Activated CD8-positive, alpha-beta T cell treated with anti-CD3 and anti-CD28 coated beads for 36 hours (primary cell): ENCODE results near the gene KRT35. TPM values are rescaled to one million over a fixed set of nuclear protein-coding genes. Genes with fewer than 3 reads are reported as not detected.

Source experiments
- ATAC-seq: fragments of 200-7000 bp; cut with Tn5 transposase; one replicate; pipeline ENCODE4 v1.10.0; 2021; ENCODE audit warnings: mild to moderate bottlenecking, moderate library complexity
- CTCF ChIA-PET: fragments of 350-600 bp; sonication (Branson Sonifier 250); formaldehyde crosslinking; loops from one replicate; lab custom pipeline; 2021; ENCODE audit warnings: antibody characterized with exemption; lab: Charles Lee
- POLR2A ChIA-PET: fragments of 350-600 bp; sonication (Branson Sonifier 250); formaldehyde crosslinking; loops from one replicate; lab custom pipeline; 2021; ENCODE audit warnings: antibody characterized with exemption; lab: Charles Lee
- DNase-seq: peaks from one replicate; pipeline ENCODE4 v3.0.0-alpha.2; 2020
- H3K27ac Mint-ChIP-seq: one replicate; pipeline ENCODE4 v1.8.0; 2021; ENCODE audit warnings: mild to moderate bottlenecking, mixed read lengths
- H3K27me3 Mint-ChIP-seq: one replicate; pipeline ENCODE4 v1.8.0; 2021; ENCODE audit warnings: mixed read lengths
- H3K36me3 Mint-ChIP-seq: one replicate; pipeline ENCODE4 v1.8.0; 2021; ENCODE audit warnings: low read depth, mixed read lengths
- H3K4me1 Mint-ChIP-seq: one replicate; pipeline ENCODE4 v1.8.0; 2021; ENCODE audit warnings: low read depth, mixed read lengths
- H3K4me3 Mint-ChIP-seq: one replicate; pipeline ENCODE4 v1.8.0; 2021; ENCODE audit warnings: mild to moderate bottlenecking, moderate library complexity, mixed read lengths
- H3K9me3 Mint-ChIP-seq: one replicate; pipeline ENCODE4 v1.8.0; 2021; ENCODE audit warnings: mixed read lengths
- CTCF ChIP-seq: fragments of 200-600 bp; IDR thresholded peaks from one replicate; pipeline ENCODE4 v1.8.0; 2022; ENCODE audit warnings: antibody characterized with exemption, mild to moderate bottlenecking
- intact Hi-C: fragments of 100-400 bp; cut with micrococcal nuclease; formaldehyde crosslinking; loops from one replicate; pipeline ENCODE4 v1.10.0; 2022
- total RNA-seq, 2 experiments: library from RNA; stranded (reverse); gene quantifications; one replicate each; pipeline ENCODE4 v1.2.3, GENCODE V29; 2021

The KRT35 gene
- total RNA-seq, 2 experiments from 2014 or later, result not detected

DNA sequence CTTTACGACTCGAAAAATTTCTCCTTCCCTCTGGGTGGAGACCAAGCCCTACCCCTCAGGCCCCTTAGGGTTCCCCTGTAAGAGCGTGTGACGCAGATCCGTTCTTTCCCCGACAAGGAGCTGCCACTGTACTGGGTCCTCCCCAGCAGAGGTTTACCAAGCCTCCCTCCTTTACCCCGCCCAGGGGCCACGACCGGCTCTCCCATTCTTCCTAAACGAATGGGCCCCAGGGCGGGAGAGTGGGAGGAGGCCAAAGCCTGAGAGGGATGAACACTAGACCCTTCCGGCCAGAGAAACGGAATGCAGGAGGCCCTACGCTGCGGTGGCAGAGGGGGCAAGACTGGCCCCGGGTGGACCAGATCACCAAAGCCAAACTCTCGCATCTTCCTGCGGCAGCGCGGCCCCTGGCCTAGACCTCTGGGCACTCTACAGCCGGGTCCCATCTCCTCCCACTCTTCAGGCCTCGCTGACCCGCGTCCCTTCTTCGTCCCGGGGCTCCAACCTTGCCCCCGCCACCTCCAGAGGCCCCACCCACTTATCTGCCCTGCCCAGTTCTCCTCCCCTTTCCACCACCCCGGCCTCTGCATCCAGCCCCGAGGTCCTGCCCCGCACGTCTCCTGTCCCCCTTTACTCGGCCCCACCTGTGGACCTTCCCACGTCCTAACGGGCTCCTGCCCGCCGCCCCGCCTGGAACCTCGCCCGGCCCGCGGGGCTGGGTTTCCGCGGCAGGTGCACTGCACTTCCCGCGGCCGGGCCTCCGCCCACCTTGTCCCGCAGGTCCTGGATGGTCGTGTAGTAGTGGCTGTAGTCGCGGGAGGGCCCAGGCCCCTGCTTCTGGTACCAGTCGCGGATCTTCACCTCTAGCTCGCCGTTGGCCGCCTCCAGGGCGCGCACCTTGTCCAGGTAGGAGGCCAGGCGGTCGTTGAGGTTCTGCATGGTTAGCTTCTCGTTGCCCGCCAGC lies 46.4 kb upstream of the KRT35 start:
- POLR2A ChIA-PET, result interaction anchor here (0.6 kb wide), 1 partner anchor 236 kb away, joined by 5 read pairs; no protein-coding TSS in a partner anchor
- Mint-ChIP-seq H3K4me1 (peaks cover 3% of the 10 kb centered on the region), H3K9me3 (no peaks in the 10 kb centered on the region), H3K36me3 (no peaks in the 10 kb centered on the region), H3K27ac (no peak overlapping the region), H3K4me3 (no peak overlapping the region), H3K27me3 (peaks cover 46% of the 10 kb centered on the region)
- DNase-seq (no peak), ATAC-seq (no peak)
- CTCF ChIA-PET, result interaction anchor here (0.8 to 1.6 kb wide), 4 partner anchors 12 to 120 kb away, joined by 3 to 8 read pairs (median 4); no protein-coding TSS in a partner anchor
- TF ChIP-seq CTCF, result no peak
- intact Hi-C loops, result no loop called here

DNA sequence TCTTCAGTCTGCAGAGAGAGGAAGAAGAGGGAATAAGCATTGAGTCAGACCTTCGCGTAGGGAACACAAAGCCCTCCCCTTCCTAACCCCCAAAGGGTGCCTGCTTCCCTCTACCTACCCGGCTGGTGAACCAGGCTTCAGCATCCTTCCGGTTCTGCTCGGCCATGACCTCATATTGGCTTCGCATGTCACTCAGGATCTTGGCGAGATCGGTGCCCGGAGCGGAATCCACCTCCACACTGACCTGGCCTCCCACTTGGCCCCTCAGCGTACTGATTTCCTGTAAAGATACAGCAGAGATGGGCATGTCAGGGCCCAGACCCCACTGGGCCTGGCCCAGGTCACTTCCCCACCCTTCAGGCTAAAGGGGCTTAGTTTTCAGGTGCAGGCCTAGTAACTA lies 43.3 kb upstream of the KRT35 start:
- intact Hi-C loops, result no loop called here
- no peaks in the 10 kb centered on the region for H3K36me3 Mint-ChIP-seq
- no peak overlapping the region for H3K4me3 Mint-ChIP-seq
- DNase-seq, result no peak
- ChIA-PET CTCF (interaction anchor here (1.5 to 3.5 kb wide), 2 partner anchors 25 to 141 kb away, joined by 3 to 14 read pairs; no protein-coding TSS in a partner anchor), POLR2A (no interaction called here)
- no peak for TF ChIP-seq CTCF
- no peak overlapping the region for H3K27ac Mint-ChIP-seq
- peaks cover 28% of the 10 kb centered on the region for H3K27me3 Mint-ChIP-seq
- peaks cover 3% of the 10 kb centered on the region for H3K4me1 Mint-ChIP-seq
- ATAC-seq, result no peak
- no peaks in the 10 kb centered on the region for H3K9me3 Mint-ChIP-seq

DNA sequence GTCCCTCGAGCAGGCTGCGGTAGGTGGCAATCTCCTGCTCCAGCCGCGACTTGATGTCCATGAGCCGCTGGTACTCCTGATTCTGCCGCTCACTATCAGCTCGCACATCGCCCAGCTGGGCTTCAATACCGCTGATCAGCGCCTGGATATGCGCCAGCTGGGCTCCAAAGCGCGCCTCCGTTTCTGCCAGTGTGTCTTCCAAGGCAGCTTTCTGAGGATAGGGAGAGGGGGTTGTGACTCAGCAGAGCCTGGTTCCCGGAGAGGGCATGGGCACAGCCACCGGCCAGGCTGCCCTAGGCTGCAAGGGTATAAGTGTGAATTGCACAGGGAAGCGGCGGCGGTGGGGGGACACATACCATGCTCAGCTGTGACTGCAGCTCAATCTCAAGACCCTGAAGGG lies 42.8 kb upstream of the KRT35 start:
- no peak for DNase-seq
- Mint-ChIP-seq H3K4me1 (peaks cover 3% of the 10 kb centered on the region), H3K4me3 (no peak overlapping the region), H3K27ac (no peak overlapping the region), H3K36me3 (no peaks in the 10 kb centered on the region), H3K9me3 (no peaks in the 10 kb centered on the region), H3K27me3 (peaks cover 23% of the 10 kb centered on the region)
- TF ChIP-seq CTCF, result no peak
- intact Hi-C loops, result no loop called here
- POLR2A ChIA-PET, result no interaction called here
- ATAC-seq, result no peak
- CTCF ChIA-PET, result interaction anchor here (3.5 kb wide), 1 partner anchor 25 kb away, joined by 14 read pairs; no protein-coding TSS in a partner anchor

- CTCF ChIA-PET, result interaction anchor here (3.5 kb wide), 1 partner anchor 26 kb away, joined by 14 read pairs; no protein-coding TSS in a partner anchor
- no peak overlapping the region for H3K27ac Mint-ChIP-seq
- H3K36me3 Mint-ChIP-seq, result no peaks in the 10 kb centered on the region
- no peak overlapping the region for H3K4me3 Mint-ChIP-seq
- H3K4me1 Mint-ChIP-seq, result no peaks in the 10 kb centered on the region
- no peak for ATAC-seq
- peaks cover 18% of the 10 kb centered on the region for H3K27me3 Mint-ChIP-seq
- intact Hi-C loops, result no loop called here
- no peak for TF ChIP-seq CTCF
- DNase-seq, result no peak
- no peaks in the 10 kb centered on the region for H3K9me3 Mint-ChIP-seq
- POLR2A ChIA-PET, result no interaction called here
Observed at GRCh38 chr17:41523225-41523593, 42.3 kb upstream of the KRT35 start.
